Liver (tissue), 9 donors: Measurements from ENCODE around the gene FCRL6. TPM values are rescaled to one million over a fixed set of nuclear protein-coding genes. Genes with fewer than 3 reads are reported as not detected.
A peak's percentile ranks its signal among the peaks of the same experiment; 100 is the strongest.

Experiments
- DNase-seq: peaks from one replicate; pipeline ENCODE4 v3.0.0-alpha.2; 2017; ENCODE audit warnings: low spot score
- H3K27ac ChIP-seq, 2 donors: one replicate each; pipeline ENCODE4 v1.7.0; 2013; ENCODE audit warnings: inconsistent platforms in 2 of 2, low read length in 2 of 2, control low read depth in 1 of 2, low read depth in 1 of 2, mild to moderate bottlenecking in 1 of 2
- H3K27me3 ChIP-seq, 4 donors: one replicate each; pipeline versions ENCODE4 v1.6.1 to v1.7.0; 2013; ENCODE audit warnings: low read length in 3 of 4, inconsistent platforms in 1 of 4, mild to moderate bottlenecking in 1 of 4, moderate library complexity in 1 of 4; ENCODE audit not compliant: control insufficient read depth in 4 of 4, insufficient read depth in 4 of 4
- H3K36me3 ChIP-seq, 4 donors: one replicate each; pipeline versions ENCODE4 v1.6.1 to v1.7.0; 2013; ENCODE audit warnings: low read length in 3 of 4, mild to moderate bottlenecking in 3 of 4, low read depth in 1 of 4, moderate library complexity in 1 of 4; ENCODE audit not compliant: control insufficient read depth in 4 of 4, insufficient read depth in 3 of 4
- H3K4me1 ChIP-seq, 4 donors: one replicate each; pipeline versions ENCODE4 v1.6.1 to v1.7.0; 2013; ENCODE audit warnings: low read length in 3 of 4, mild to moderate bottlenecking in 3 of 4, moderate library complexity in 1 of 4; ENCODE audit not compliant: control insufficient read depth in 4 of 4, insufficient read depth in 4 of 4
- H3K4me3 ChIP-seq, 3 donors: one replicate each; pipeline versions ENCODE4 v1.6.1 to v1.7.0; 2013; ENCODE audit warnings: low read length in 3 of 3, control low read depth in 1 of 3, low read depth in 1 of 3, mild to moderate bottlenecking in 1 of 3
- H3K9ac ChIP-seq, 2 donors: one replicate each; pipeline ENCODE4 v1.7.0; 2013; ENCODE audit warnings: low read length in 2 of 2, mild to moderate bottlenecking in 2 of 2, moderate library complexity in 2 of 2, control low read depth in 1 of 2, low read depth in 1 of 2
- H3K9me3 ChIP-seq, 4 donors: one replicate each; pipeline versions ENCODE4 v1.6.1 to v1.7.0; 2013; ENCODE audit warnings: low read length in 3 of 4; ENCODE audit not compliant: control insufficient read depth in 4 of 4
- EGR1 ChIP-seq, 2 donors: IDR thresholded peaks; 2 replicates each; pipeline ENCODE4 v1.6.1; 2016 to 2018; ENCODE audit warnings: antibody characterized with exemption in 2 of 2, low read depth in 2 of 2
- FOXA2 ChIP-seq: IDR thresholded peaks from 2 replicates; pipeline ENCODE4 v1.6.1; 2016; ENCODE audit warnings: antibody characterized with exemption
- HNF4A ChIP-seq, 2 donors: conservative IDR thresholded peaks; 2 replicates each; pipeline ENCODE4 v1.6.1; 2016; ENCODE audit warnings: antibody characterized with exemption in 2 of 2, mild to moderate bottlenecking in 2 of 2
- HNF4G ChIP-seq: IDR thresholded peaks from 2 replicates; pipeline ENCODE4 v1.6.1; 2016; ENCODE audit warnings: antibody characterized with exemption
- JUND ChIP-seq, 2 donors: IDR thresholded peaks; 2 replicates each; pipeline ENCODE4 v1.6.1; 2016; ENCODE audit warnings: antibody characterized with exemption in 2 of 2
- NR2F2 ChIP-seq: IDR thresholded peaks from 2 replicates; pipeline ENCODE4 v1.6.1; 2016; ENCODE audit warnings: antibody characterized with exemption
- RAD21 ChIP-seq, 2 donors: IDR thresholded peaks; 2 replicates each; pipeline ENCODE4 v1.6.1; 2016; ENCODE audit warnings: antibody characterized with exemption in 2 of 2, mild to moderate bottlenecking in 2 of 2
- SP1 ChIP-seq: IDR thresholded peaks from 2 replicates; pipeline ENCODE4 v1.6.1; 2018; ENCODE audit warnings: antibody characterized with exemption, mild to moderate bottlenecking
- TAF1 ChIP-seq: conservative IDR thresholded peaks from 2 replicates; pipeline ENCODE4 v1.6.1; 2016; ENCODE audit warnings: antibody characterized with exemption, mild to moderate bottlenecking
- YY1 ChIP-seq: IDR thresholded peaks from 2 replicates; pipeline ENCODE4 v1.6.1; 2016; ENCODE audit warnings: antibody characterized with exemption, mild to moderate bottlenecking
- WGBS: extraction: QIAGEN DNeasy Blood & Tissue Kit; methylation state at CpG from one replicate; pipeline ENCODE4 v1.1.7; 2013; 5-methylcytosine and 5-hydroxymethylcytosine counted together
- polyA plus RNA-seq, 2 donors: library from polyadenylated mRNA; stranded (reverse) in 1 of 2; unstranded in 1 of 2; fragments of 200-250 nt in 1 of 2; fragments of >200 nt in 1 of 2; fragmentation: Nextera tagmentation in 1 of 2; extraction: Ambion mirVana in 1 of 2; gene quantifications; one replicate each; pipeline versions ENCODE4 v1.2.1 to v1.2.3, GENCODE V29; 2013 to 2015
- total RNA-seq, 2 donors: library from RNA; depleted of rRNA; stranded (reverse); fragments of >200 nt; gene quantifications; one replicate each; pipeline ENCODE4 v1.2.3, GENCODE V29; 2014
- TF ChIP-seq, protein P1 (sequence below): fragments of 150-350 bp; IDR thresholded peaks from 2 replicates; pipeline ENCODE4 v1.5.1; 2017; ENCODE audit warnings: improper control_type of control experiment, low read depth, low read length; ENCODE audit not compliant: missing input control
- TF ChIP-seq, protein P2 (sequence below): IDR thresholded peaks from 2 replicates; pipeline ENCODE4 v1.6.1; 2016; ENCODE audit warnings: antibody characterized with exemption
- TF ChIP-seq, protein P3 (sequence below): IDR thresholded peaks from 2 replicates; pipeline ENCODE4 v1.6.1; 2016; ENCODE audit warnings: antibody characterized with exemption, mild to moderate bottlenecking
- donor health status: healthy.
- donor health status: healthy.
- donor health status: healthy.
- donor health status: healthy.
- donor health status: healthy.

Gene FCRL6
- total and polyA plus RNA-seq, 4 donors, result 0.09 to 2.7 (median 0.71) TPM

DNA sequence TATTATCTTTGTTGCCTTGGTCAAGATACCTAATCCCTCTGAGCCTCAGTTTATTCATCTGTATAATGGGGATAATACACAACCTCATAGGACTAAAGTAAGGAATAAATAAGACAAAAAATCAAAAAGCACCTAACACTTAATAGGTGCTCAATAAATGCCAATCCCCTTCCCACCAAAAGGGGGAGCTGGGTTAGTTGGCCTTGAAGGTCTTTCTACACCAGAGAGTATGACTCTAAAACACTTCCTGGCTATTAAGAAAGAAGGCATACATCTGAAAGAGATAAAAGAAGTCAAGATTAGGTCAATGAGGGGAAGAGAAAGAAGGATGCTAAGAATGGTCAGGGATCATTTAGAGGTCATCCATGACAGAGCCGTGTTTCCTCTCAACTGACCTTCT, 49.2 kb downstream of the FCRL6 start (continued):
- TF ChIP-seq, protein P1, sequence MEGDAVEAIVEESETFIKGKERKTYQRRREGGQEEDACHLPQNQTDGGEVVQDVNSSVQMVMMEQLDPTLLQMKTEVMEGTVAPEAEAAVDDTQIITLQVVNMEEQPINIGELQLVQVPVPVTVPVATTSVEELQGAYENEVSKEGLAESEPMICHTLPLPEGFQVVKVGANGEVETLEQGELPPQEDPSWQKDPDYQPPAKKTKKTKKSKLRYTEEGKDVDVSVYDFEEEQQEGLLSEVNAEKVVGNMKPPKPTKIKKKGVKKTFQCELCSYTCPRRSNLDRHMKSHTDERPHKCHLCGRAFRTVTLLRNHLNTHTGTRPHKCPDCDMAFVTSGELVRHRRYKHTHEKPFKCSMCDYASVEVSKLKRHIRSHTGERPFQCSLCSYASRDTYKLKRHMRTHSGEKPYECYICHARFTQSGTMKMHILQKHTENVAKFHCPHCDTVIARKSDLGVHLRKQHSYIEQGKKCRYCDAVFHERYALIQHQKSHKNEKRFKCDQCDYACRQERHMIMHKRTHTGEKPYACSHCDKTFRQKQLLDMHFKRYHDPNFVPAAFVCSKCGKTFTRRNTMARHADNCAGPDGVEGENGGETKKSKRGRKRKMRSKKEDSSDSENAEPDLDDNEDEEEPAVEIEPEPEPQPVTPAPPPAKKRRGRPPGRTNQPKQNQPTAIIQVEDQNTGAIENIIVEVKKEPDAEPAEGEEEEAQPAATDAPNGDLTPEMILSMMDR, result no peak
- no peak for TF ChIP-seq EGR1 (IDR thresholded peaks at IDR 0.05; ENCODE audit: low read depth in 2 of 2)
- TF ChIP-seq JUND (IDR thresholded peaks at IDR 0.05), result no peak
- no peak for TF ChIP-seq TAF1
- no peak for TF ChIP-seq HNF4G

DNA sequence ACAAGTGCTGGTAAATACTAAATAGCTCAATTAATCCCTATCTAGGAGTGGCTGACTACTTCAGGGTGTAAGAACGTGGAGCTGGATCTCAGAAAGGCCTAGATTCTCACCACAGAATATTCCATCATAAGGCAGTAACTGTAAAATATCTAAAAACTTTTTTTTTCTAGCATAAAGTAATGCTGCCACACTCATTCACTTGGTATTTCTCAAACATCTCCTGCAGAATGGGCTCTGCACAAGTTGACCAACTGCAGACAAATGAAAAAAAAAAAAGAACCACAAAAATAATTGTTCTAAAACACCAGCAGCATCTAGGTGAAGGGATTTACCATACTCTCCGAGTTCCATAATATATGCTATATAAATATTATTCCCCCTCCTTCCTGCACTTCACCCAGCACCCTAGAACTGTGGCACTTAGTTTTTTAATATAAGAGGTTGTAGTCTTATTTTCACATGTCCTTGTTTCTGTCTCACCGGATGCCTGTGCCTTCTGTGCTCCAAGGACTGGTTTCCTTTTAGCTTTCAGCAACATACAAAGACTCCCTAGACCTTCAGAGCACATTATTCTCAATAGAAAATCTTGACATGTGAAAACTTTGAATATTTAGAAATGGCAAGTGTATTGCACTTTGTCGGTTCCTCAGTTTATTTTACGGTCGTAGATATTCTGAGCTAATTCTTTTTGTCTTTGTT, 51.4 kb downstream of the FCRL6 start:
- WGBS, result 38% methylated on average over 6 of the region's 6 CpGs
- no peaks in the 10 kb centered on the region for H3K9me3 ChIP-seq
- no peak for DNase-seq
- no peaks in the 10 kb centered on the region for H3K36me3 ChIP-seq
- no peaks in the 10 kb centered on the region for H3K27me3 ChIP-seq
- H3K9ac ChIP-seq, result peak overlapping the region in 1 of 2 donors; percentile 22
- peaks cover 4 to 12% (median 7%) of the 10 kb centered on the region in 4 donors for H3K4me1 ChIP-seq
- peak overlapping the region in 1 of 2 donors; percentile 75 for H3K27ac ChIP-seq
- H3K4me3 ChIP-seq, result peak overlapping the region in 2 of 3 donors; percentile 45 to 54
- no peak for TF ChIP-seq TAF1
- no peak for TF ChIP-seq FOXA2
- TF ChIP-seq HNF4A (conservative IDR thresholded peaks at IDR 0.05), result no peak
- TF ChIP-seq YY1, result no peak
- TF ChIP-seq SP1, result no peak
- no peak for TF ChIP-seq HNF4G
- no peak for TF ChIP-seq NR2F2
- TF ChIP-seq JUND (IDR thresholded peaks at IDR 0.05), result no peak
- TF ChIP-seq, protein P1, result no peak
- TF ChIP-seq, protein P2, sequence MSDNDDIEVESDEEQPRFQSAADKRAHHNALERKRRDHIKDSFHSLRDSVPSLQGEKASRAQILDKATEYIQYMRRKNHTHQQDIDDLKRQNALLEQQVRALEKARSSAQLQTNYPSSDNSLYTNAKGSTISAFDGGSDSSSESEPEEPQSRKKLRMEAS, result no peak

DNA sequence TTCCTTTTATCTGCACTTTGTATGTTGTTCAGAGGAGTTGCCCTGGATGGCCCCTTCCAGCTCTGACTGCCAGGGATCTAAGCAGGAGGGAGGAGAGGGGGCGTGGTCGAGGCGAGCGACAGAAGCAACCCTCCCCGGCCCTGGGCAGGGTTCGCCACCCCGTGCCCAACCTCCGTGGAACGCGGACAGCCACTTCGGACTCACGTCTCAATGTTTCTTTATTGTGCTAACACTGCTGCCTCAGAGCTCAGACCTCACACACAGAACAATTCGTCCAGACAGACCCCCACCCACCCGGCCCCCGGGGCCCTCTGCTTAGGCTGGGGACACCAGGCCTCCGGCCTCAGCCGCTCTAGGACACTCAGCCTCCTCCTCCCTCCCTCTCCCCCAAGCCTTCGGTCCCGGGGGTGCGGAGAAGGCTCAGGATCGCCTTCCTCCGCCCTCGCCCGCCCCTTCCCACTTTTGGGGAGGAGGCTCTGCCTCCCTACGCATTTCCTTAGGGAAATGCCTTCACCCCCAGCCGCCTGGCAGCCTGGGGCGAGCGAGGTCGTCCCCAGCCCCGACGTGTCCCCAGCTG, 52.0 kb downstream of the FCRL6 start:
- 5% methylated on average over 31 of the region's 31 CpGs for WGBS

More for the DNA sequence above, 52.0 kb downstream of the FCRL6 start:
- Histone ChIP-seq H3K4me3 (peak overlapping the region in 2 of 3 donors; percentile 45 to 54), H3K9me3 (no peaks in the 10 kb centered on the region), H3K36me3 (no peaks in the 10 kb centered on the region), H3K27ac (peak overlapping the region; percentile 56 to 75), H3K9ac (peak overlapping the region in 1 of 2 donors; percentile 29), H3K27me3 (no peaks in the 10 kb centered on the region), H3K4me1 (peaks cover 4 to 12% (median 7%) of the 10 kb centered on the region in 4 donors)
- peak; percentile 51 for DNase-seq
- TF ChIP-seq NR2F2 (peak; percentile 22), RAD21 (IDR thresholded peaks at IDR 0.05) (no peak), EGR1 (IDR thresholded peaks at IDR 0.05; ENCODE audit: low read depth in 2 of 2) (no peak), JUND (IDR thresholded peaks at IDR 0.05) (no peak)
- TF ChIP-seq, protein P3, sequence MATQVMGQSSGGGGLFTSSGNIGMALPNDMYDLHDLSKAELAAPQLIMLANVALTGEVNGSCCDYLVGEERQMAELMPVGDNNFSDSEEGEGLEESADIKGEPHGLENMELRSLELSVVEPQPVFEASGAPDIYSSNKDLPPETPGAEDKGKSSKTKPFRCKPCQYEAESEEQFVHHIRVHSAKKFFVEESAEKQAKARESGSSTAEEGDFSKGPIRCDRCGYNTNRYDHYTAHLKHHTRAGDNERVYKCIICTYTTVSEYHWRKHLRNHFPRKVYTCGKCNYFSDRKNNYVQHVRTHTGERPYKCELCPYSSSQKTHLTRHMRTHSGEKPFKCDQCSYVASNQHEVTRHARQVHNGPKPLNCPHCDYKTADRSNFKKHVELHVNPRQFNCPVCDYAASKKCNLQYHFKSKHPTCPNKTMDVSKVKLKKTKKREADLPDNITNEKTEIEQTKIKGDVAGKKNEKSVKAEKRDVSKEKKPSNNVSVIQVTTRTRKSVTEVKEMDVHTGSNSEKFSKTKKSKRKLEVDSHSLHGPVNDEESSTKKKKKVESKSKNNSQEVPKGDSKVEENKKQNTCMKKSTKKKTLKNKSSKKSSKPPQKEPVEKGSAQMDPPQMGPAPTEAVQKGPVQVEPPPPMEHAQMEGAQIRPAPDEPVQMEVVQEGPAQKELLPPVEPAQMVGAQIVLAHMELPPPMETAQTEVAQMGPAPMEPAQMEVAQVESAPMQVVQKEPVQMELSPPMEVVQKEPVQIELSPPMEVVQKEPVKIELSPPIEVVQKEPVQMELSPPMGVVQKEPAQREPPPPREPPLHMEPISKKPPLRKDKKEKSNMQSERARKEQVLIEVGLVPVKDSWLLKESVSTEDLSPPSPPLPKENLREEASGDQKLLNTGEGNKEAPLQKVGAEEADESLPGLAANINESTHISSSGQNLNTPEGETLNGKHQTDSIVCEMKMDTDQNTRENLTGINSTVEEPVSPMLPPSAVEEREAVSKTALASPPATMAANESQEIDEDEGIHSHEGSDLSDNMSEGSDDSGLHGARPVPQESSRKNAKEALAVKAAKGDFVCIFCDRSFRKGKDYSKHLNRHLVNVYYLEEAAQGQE, result no peak
